ENCODE results near the gene RCC1. TPM values are rescaled to one million over a fixed set of nuclear protein-coding genes. Genes with fewer than 3 reads are reported as not detected.
"Not testable (repeated sequence)": the region's sequence is repeated elsewhere in the genome, so short reads cannot be mapped to it uniquely, and the experiment has no call there.

Gene RCC1
- total RNA-seq, 1 experiment from 2014 or later = 38.2 TPM

- DNase-seq (ENCODE audit: low read depth) = no peak
These were observed 42.5 kb downstream of the RCC1 start for GRCh38 chr1:28548318-28548717.

GRCh38 chr1:28551381-28551780 lies 45.5 kb downstream of the RCC1 start:
- no peak for DNase-seq (ENCODE audit: low read depth)

GRCh38 chr1:28552758-28553663 lies 47.2 kb downstream of the RCC1 start, which contains the start of gene TRNAU1AP:
TSS of gene TRNAU1AP (plus strand) at chr1:28553085. CDS start at chr1:28553111, 26 bp downstream.
- peak; percentile 94 for DNase-seq (ENCODE audit: low read depth)

GRCh38 chr1:28560886-28561285 lies 55.0 kb downstream of the RCC1 start:
- no peak for DNase-seq (ENCODE audit: low read depth)

GRCh38 chr1:28564310-28564709 lies 58.5 kb downstream of the RCC1 start:
- DNase-seq (ENCODE audit: low read depth) = no peak

GRCh38 chr1:28565040-28565439 lies 59.2 kb downstream of the RCC1 start:
- DNase-seq (ENCODE audit: low read depth) = no peak

GRCh38 chr1:28565726-28566125 lies 59.9 kb downstream of the RCC1 start:
- DNase-seq (ENCODE audit: low read depth) = no peak

- no peak for DNase-seq (ENCODE audit: low read depth)
These were observed 61.1 kb downstream of the RCC1 start for GRCh38 chr1:28566931-28567330.

GRCh38 chr1:28571911-28572310 lies 66.1 kb downstream of the RCC1 start:
- DNase-seq (ENCODE audit: low read depth) = no peak

GRCh38 chr1:28572891-28573290 lies 67.0 kb downstream of the RCC1 start:
- not testable (repeated sequence) for DNase-seq (ENCODE audit: low read depth)

GRCh38 chr1:28573564-28573963 lies 67.7 kb downstream of the RCC1 start:
- DNase-seq (ENCODE audit: low read depth) = no peak

- DNase-seq (ENCODE audit: low read depth) = no peak
These were observed 71.3 kb downstream of the RCC1 start for GRCh38 chr1:28577052-28577678.

- DNase-seq (ENCODE audit: low read depth) = no peak
These were observed 72.1 kb downstream of the RCC1 start for GRCh38 chr1:28577738-28578536.

GRCh38 chr1:28578696-28579218 lies 72.9 kb downstream of the RCC1 start:
- DNase-seq (ENCODE audit: low read depth) = no peak

- no peak for DNase-seq (ENCODE audit: low read depth)
These were observed 73.6 kb downstream of the RCC1 start for GRCh38 chr1:28579401-28579800.

GRCh38 chr1:28580722-28581530 lies 75.1 kb downstream of the RCC1 start:
- peak; percentile 55 for DNase-seq (ENCODE audit: low read depth)

GRCh38 chr1:28581531-28582247 lies 75.8 kb downstream of the RCC1 start:
- peak; percentile 95 for DNase-seq (ENCODE audit: low read depth)

- DNase-seq (ENCODE audit: low read depth) = no peak
These were observed 76.4 kb downstream of the RCC1 start for GRCh38 chr1:28582248-28582615.

GRCh38 chr1:28586585-28587391 lies 80.9 kb downstream of the RCC1 start:
- DNase-seq (ENCODE audit: low read depth) = not testable (repeated sequence)
